CD4-positive, alpha-beta memory T cell (primary cell): ENCODE results near the gene RUBCNL. TPM values are rescaled to one million over a fixed set of nuclear protein-coding genes. Genes with fewer than 3 reads are reported as not detected.

Source experiments
- CTCF ChIA-PET: fragments of 350-600 bp; sonication (Branson Sonifier 250); formaldehyde crosslinking; loops from one replicate; lab custom pipeline; 2021; ENCODE audit warnings: inconsistent platforms; ENCODE audit not compliant: partially characterized antibody; lab: Charles Lee
- POLR2A ChIA-PET: fragments of 350-600 bp; sonication (Branson Sonifier 250); formaldehyde crosslinking; loops from one replicate; lab custom pipeline; 2021; ENCODE audit not compliant: partially characterized antibody; lab: Charles Lee
- DNase-seq, 5 donors: peaks; one replicate each; pipeline versions ENCODE4 v3.0.0 to v3.0.0-alpha.2; 2020 to 2022; ENCODE audit warnings: mixed read lengths in 1 of 5
- H3K27ac ChIP-seq: one replicate; pipeline ENCODE4 v1.7.0; 2013; ENCODE audit warnings: low read depth, low read length
- H3K27me3 ChIP-seq: 2 replicates; pipeline ENCODE4 v1.7.0; 2013; ENCODE audit warnings: mild to moderate bottlenecking, low read length, moderate library complexity; ENCODE audit not compliant: insufficient read depth
- H3K36me3 ChIP-seq: 2 replicates; pipeline ENCODE4 v1.7.0; 2013; ENCODE audit warnings: mild to moderate bottlenecking, low read length, moderate library complexity; ENCODE audit not compliant: insufficient read depth
- H3K4me1 ChIP-seq: 2 replicates; pipeline ENCODE4 v1.7.0; 2013; ENCODE audit warnings: mild to moderate bottlenecking, low read length, moderate library complexity; ENCODE audit not compliant: insufficient read depth
- H3K4me3 ChIP-seq, 2 donors: one replicate each; pipeline ENCODE4 v1.7.0; 2013; ENCODE audit warnings: low read length in 2 of 2, mild to moderate bottlenecking in 1 of 2
- H3K9me3 ChIP-seq, 2 donors: one replicate each; pipeline ENCODE4 v1.7.0; 2013; ENCODE audit warnings: low read length in 2 of 2, control low read depth in 1 of 2; ENCODE audit not compliant: control insufficient read depth in 1 of 2
- H3K27ac Mint-ChIP-seq, 7 donors: one replicate each; pipeline ENCODE4 v1.8.0; 2020 to 2021; ENCODE audit warnings: mixed read lengths in 7 of 7, mild to moderate bottlenecking in 6 of 7, inconsistent platforms in 3 of 7, moderate library complexity in 3 of 7
- H3K27me3 Mint-ChIP-seq, 2 donors: one replicate each; pipeline ENCODE4 v1.8.0; 2020 to 2021; ENCODE audit warnings: mixed read lengths in 2 of 2
- H3K36me3 Mint-ChIP-seq, 2 donors: one replicate each; pipeline ENCODE4 v1.8.0; 2020 to 2021; ENCODE audit warnings: mixed read lengths in 2 of 2, inconsistent platforms in 1 of 2, mild to moderate bottlenecking in 1 of 2
- H3K4me1 Mint-ChIP-seq, 4 donors: one replicate each; pipeline ENCODE4 v1.8.0; 2020 to 2021; ENCODE audit warnings: mixed read lengths in 4 of 4, mild to moderate bottlenecking in 1 of 4
- H3K4me3 Mint-ChIP-seq, 8 donors: one replicate each; pipeline ENCODE4 v1.8.0; 2020 to 2021; ENCODE audit warnings: mixed read lengths in 8 of 8, mild to moderate bottlenecking in 7 of 8, moderate library complexity in 6 of 8, inconsistent platforms in 3 of 8
- H3K9me3 Mint-ChIP-seq, 8 donors: one replicate each; pipeline ENCODE4 v1.8.0; 2020 to 2021; ENCODE audit warnings: mixed read lengths in 8 of 8, mild to moderate bottlenecking in 5 of 8, inconsistent platforms in 3 of 8, moderate library complexity in 1 of 8
- intact Hi-C: fragments of 100-400 bp; cut with micrococcal nuclease; formaldehyde crosslinking; loops from one replicate; pipeline ENCODE4 v1.15.1; 2023
- polyA plus RNA-seq, 2 donors: library from polyadenylated mRNA; unstranded; fragments of 300-500 nt; fragmentation: Illumina TruSeq; gene quantifications; one replicate each; pipeline ENCODE4 v1.2.3, GENCODE V29; 2021
- total RNA-seq, 2 experiments: library from RNA; stranded (reverse); gene quantifications; one replicate each; pipeline ENCODE4 v1.2.3, GENCODE V29; 2021

Gene RUBCNL
- total and polyA plus RNA-seq, 4 experiments from 2014 or later = 0.30 to 0.60 TPM; not detected in 2

DNA sequence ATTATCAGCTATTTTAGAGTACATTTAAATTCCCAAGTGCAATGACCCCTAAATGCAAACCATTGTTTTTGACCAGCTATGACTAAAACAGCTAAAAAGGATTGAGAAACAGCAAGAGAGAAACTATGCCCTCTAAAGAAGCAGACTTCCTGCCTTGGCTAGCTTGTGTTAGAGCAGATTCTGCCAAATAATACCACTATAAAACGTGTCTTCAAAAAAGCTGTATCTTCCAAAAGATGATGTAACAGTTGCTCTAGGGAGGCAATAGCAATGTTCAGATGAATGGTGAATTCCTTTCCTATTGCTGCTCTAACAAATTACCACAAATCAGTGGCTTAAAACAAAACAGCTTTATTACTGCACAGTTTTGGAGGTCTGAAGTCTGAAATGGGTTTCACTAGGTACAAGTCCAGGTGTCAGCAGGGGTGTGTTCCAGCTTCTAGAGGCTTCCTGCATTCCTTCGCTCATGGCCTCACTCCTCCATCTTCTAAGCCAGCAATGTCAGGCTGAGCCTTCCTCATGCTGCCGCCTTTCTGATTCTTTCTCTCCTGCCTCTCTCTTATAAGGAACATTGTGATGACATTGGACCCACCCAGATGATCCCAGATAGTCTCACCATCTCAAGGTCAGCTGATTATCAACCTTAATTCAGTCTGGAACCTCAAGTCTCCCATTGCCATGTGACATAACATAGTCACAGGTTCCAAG, 90.8 kb downstream of the RUBCNL start:
- Histone ChIP-seq H3K9me3 (no peaks in the 10 kb centered on the region), H3K4me3 (peak overlapping the region in 1 of 2 donors; percentile 26), H3K36me3 (no peaks in the 10 kb centered on the region), H3K27ac (peak overlapping the region; percentile 57), H3K27me3 (no peaks in the 10 kb centered on the region), H3K4me1 (peaks cover 45% of the 10 kb centered on the region)
- intact Hi-C loops = loop anchor here (2.0 to 5.0 kb wide), 3 partner anchors 85 to 954 kb away; partner anchors contain the start of genes LRRC63, TPT1 and ZC3H13
- H3K4me1 Mint-ChIP-seq = peaks cover 38 to 65% (median 50%) of the 10 kb centered on the region in 4 donors
- DNase-seq = peak in 3 of 5 donors; percentile 61 to 78 (median 74)
- ChIA-PET POLR2A (interaction anchor here (0.6 to 3.4 kb wide), 21 partner anchors 8 to 1379 kb away, joined by 3 to 51 read pairs (median 5); partner anchors contain the start of genes LCP1 and LRRC63), CTCF (interaction anchor here (0.8 to 12.0 kb wide), 12 partner anchors 8 to 673 kb away, joined by 3 to 166 read pairs (median 6); partner anchors contain the start of gene ZC3H13)
- H3K9me3 Mint-ChIP-seq = peaks cover 0 to 6% (median 0%) of the 10 kb centered on the region in 8 donors
- peak overlapping the region; percentile 87 to 99 (median 96) for H3K27ac Mint-ChIP-seq
- no peaks in the 10 kb centered on the region for H3K27me3 Mint-ChIP-seq
- peaks cover 0 to 5% of the 10 kb centered on the region in 2 donors for H3K36me3 Mint-ChIP-seq
- H3K4me3 Mint-ChIP-seq = peak overlapping the region; percentile 9 to 85 (median 72)

DNA sequence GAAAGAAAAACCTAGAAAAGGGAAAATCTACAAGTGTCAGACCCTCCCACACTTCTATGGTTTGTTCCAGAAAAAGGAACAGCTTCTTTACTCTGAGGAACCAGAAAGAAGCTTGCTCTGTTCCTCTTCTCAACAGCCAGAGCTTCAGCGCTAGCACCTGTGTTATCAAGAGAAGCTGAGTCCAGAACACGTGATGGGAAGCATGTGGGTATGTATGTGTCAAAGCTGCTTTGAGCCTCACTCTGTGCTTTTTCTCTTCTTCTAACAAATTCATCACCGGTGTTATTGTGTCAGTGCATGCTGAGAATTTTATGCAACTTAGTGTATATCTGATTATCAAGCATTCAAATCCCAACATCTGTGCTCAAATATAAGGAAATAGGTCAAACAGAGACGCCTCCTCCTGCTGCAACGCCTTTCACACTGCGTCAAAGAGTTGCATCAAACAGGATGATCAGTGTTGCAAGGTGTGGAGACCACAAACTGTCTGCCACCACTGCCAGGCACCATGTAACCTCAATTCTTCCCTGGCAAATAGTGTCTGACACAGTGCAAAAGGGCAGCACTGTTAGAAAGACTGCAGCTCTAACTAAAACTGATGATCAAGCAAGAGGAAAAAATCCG, 91.4 kb downstream of the RUBCNL start:
- H3K27me3 ChIP-seq = no peaks in the 10 kb centered on the region
- no peaks in the 10 kb centered on the region for H3K36me3 ChIP-seq
- H3K27ac ChIP-seq = peak overlapping the region; percentile 57
- Mint-ChIP-seq H3K4me1 (peaks cover 38 to 65% (median 50%) of the 10 kb centered on the region in 4 donors), H3K36me3 (peaks cover 0 to 5% of the 10 kb centered on the region in 2 donors), H3K4me3 (peak overlapping the region; percentile 43 to 85 (median 75)), H3K9me3 (peaks cover 0 to 6% (median 0%) of the 10 kb centered on the region in 8 donors), H3K27ac (peak overlapping the region; percentile 87 to 99 (median 96)), H3K27me3 (no peaks in the 10 kb centered on the region)
- POLR2A ChIA-PET = interaction anchor here (0.6 to 3.4 kb wide), 21 partner anchors 9 to 1378 kb away, joined by 3 to 51 read pairs (median 5); partner anchors contain the start of genes LCP1 and LRRC63
- intact Hi-C loops = loop anchor here (1.0 to 5.0 kb wide), 4 partner anchors 26 to 953 kb away; partner anchors contain the start of genes LRRC63, TPT1 and ZC3H13
- DNase-seq = peak; percentile 85 to 91 (median 86)
- peaks cover 45% of the 10 kb centered on the region for H3K4me1 ChIP-seq
- H3K9me3 ChIP-seq = no peaks in the 10 kb centered on the region
- CTCF ChIA-PET = interaction anchor here (0.8 to 12.0 kb wide), 12 partner anchors 9 to 243 kb away, joined by 3 to 166 read pairs (median 6); partner anchors contain the start of gene ZC3H13
- peak overlapping the region in 1 of 2 donors; percentile 26 for H3K4me3 ChIP-seq

DNA sequence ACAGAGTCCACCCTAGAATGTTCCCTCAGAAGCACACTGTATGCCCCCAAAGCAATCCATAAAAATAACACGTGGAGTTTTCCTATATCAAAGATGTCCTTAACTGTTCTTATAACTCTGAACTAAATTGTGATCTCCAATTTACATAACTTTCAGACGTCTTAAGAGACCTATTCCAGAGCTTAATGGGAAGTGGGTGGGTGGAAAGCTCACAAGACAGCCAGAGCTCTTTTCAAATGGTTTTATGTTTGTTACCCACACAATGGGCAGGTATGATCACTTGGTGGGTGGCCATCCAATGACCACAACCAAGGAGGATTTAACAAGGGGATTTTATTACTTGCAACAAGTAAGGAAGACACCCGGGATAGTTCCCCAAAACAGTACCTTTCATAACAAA, 93.6 kb downstream of the RUBCNL start:
- Histone ChIP-seq H3K4me1 (peaks cover 49% of the 10 kb centered on the region), H3K9me3 (no peaks in the 10 kb centered on the region), H3K27me3 (no peaks in the 10 kb centered on the region), H3K4me3 (no peak overlapping the region), H3K27ac (no peak overlapping the region), H3K36me3 (no peaks in the 10 kb centered on the region)
- POLR2A ChIA-PET = interaction anchor here (0.8 to 3.4 kb wide), 5 partner anchors 28 to 167 kb away, joined by 3 to 13 read pairs (median 3); no protein-coding TSS in a partner anchor
- intact Hi-C loops = no loop called here
- H3K9me3 Mint-ChIP-seq = no peaks in the 10 kb centered on the region
- peak overlapping the region; percentile 17 to 93 (median 86) for H3K27ac Mint-ChIP-seq
- H3K36me3 Mint-ChIP-seq = no peaks in the 10 kb centered on the region
- peak overlapping the region in 2 of 8 donors; percentile 38 to 65 for H3K4me3 Mint-ChIP-seq
- no peak for DNase-seq
- H3K27me3 Mint-ChIP-seq = no peaks in the 10 kb centered on the region
- CTCF ChIA-PET = interaction anchor here (1.0 to 12.0 kb wide), 7 partner anchors 27 to 486 kb away, joined by 3 to 166 read pairs (median 5); partner anchors contain the start of gene LCP1
- H3K4me1 Mint-ChIP-seq = peaks cover 32 to 69% (median 46%) of the 10 kb centered on the region in 4 donors

Other genes starting within 250 kb of the RUBCNL start
- 100 to 1,000 TPM; 466 to 497 TPM for gene LCP1, start 205.1 kb downstream of the RUBCNL start, total RNA-seq
- gene LCP1, start 205.1 kb downstream of the RUBCNL start, polyA plus RNA-seq = 1,000 to 10,000 TPM; 1,169 to 1,658 TPM
- gene LRRC63, start 175.3 kb downstream of the RUBCNL start, total RNA-seq = under 1 TPM; 0.49 to 0.75 TPM
- gene LRRC63, start 175.3 kb downstream of the RUBCNL start, polyA plus RNA-seq = under 1 TPM; 0.41 to 0.57 TPM
- gene LRCH1, start 165.9 kb upstream of the RUBCNL start, total RNA-seq = 10 to 100 TPM; 18.0 to 19.1 TPM
- 1 to 10 TPM; 1.2 to 6.2 TPM for gene LRCH1, start 165.9 kb upstream of the RUBCNL start, polyA plus RNA-seq